HepG2 (cell line): ENCODE measurements around the gene VCPKMT. TPM values are rescaled to one million over a fixed set of nuclear protein-coding genes. Genes with fewer than 3 reads are reported as not detected.

Source experiments
- CBX5 ChIP-seq: sonication (generic); formaldehyde crosslinking; IDR thresholded peaks from 2 replicates; pipeline ENCODE4 v1.4.0; 2020; ENCODE audit warnings: missing genetic modification reagents, borderline replicate concordance
- DMAP1 ChIP-seq: IDR thresholded peaks from 2 replicates; pipeline ENCODE4 v1.6.1; 2016
- DNMT3B ChIP-seq: conservative IDR thresholded peaks from 2 replicates; pipeline ENCODE4 v1.6.1; 2016; ENCODE audit warnings: missing biosample characterization, control low read depth
- ELF1 ChIP-seq: sonication (generic); formaldehyde crosslinking; IDR thresholded peaks from 2 replicates; pipeline ENCODE4 v1.4.0; 2020; ENCODE audit warnings: missing genetic modification reagents
- FIP1L1 ChIP-seq: fragments of 200-400 bp; formaldehyde crosslinking; IDR thresholded peaks from 2 replicates; pipeline ENCODE4 v1.6.1; 2018; ENCODE audit warnings: low read depth, mild to moderate bottlenecking, low read length, moderate library complexity, borderline replicate concordance; ENCODE audit not compliant: insufficient read depth
- FOSL1 ChIP-seq: sonication (generic); formaldehyde crosslinking; IDR thresholded peaks from 2 replicates; pipeline ENCODE4 v1.9.0; 2021; ENCODE audit warnings: missing genetic modification reagents, borderline replicate concordance
- FOXJ3 ChIP-seq: sonication (generic); formaldehyde crosslinking; IDR thresholded peaks from 2 replicates; pipeline ENCODE4 v1.4.0; 2020; ENCODE audit warnings: missing genetic modification reagents, mild to moderate bottlenecking, borderline replicate concordance
- GFI1 ChIP-seq: sonication (generic); formaldehyde crosslinking; IDR thresholded peaks from 2 replicates; pipeline ENCODE4 v1.5.0; 2020; ENCODE audit warnings: missing genetic modification reagents, mild to moderate bottlenecking, borderline replicate concordance
- HHEX ChIP-seq: IDR thresholded peaks from 2 replicates; pipeline ENCODE4 v1.6.1; 2016; ENCODE audit warnings: control low read depth
- HNF4A ChIP-seq: sonication (generic); formaldehyde crosslinking; IDR thresholded peaks from 2 replicates; pipeline ENCODE4 v1.4.0; 2020; ENCODE audit warnings: missing genetic modification reagents
- HOXD1 ChIP-seq: sonication (generic); formaldehyde crosslinking; IDR thresholded peaks from 2 replicates; pipeline ENCODE4 v1.5.0; 2020; ENCODE audit warnings: missing genetic modification reagents
- KDM2A ChIP-seq: sonication (generic); formaldehyde crosslinking; IDR thresholded peaks from 2 replicates; pipeline ENCODE4 v1.4.0; 2020; ENCODE audit warnings: low read depth, missing genetic modification reagents, borderline replicate concordance
- KLF11 ChIP-seq: IDR thresholded peaks from 2 replicates; pipeline ENCODE4 v1.6.1; 2016; ENCODE audit warnings: missing compliant biosample characterization
- MED8 ChIP-seq: sonication (generic); formaldehyde crosslinking; IDR thresholded peaks from 2 replicates; pipeline ENCODE4 v1.8.1; 2023; ENCODE audit warnings: mild to moderate bottlenecking, missing genetic modification reagents; ENCODE audit not compliant: insufficient replicate concordance
- NCOA5 ChIP-seq: sonication (generic); formaldehyde crosslinking; IDR thresholded peaks from 2 replicates; pipeline ENCODE4 v1.4.0; 2020; ENCODE audit warnings: missing genetic modification reagents
- PRPF4 ChIP-seq: fragments of 200-400 bp; formaldehyde crosslinking; IDR thresholded peaks from 2 replicates; pipeline ENCODE4 v1.6.1; 2016; ENCODE audit warnings: low read length, low read depth; ENCODE audit not compliant: poor library complexity, severe bottlenecking
- RNF2 ChIP-seq: fragments of 450-650 bp; conservative IDR thresholded peaks from 2 replicates; pipeline ENCODE4 v1.6.1; 2016; ENCODE audit warnings: low read depth
- TBP ChIP-seq: sonication (generic); formaldehyde crosslinking; IDR thresholded peaks from 2 replicates; pipeline ENCODE4 v1.5.0; 2020; ENCODE audit warnings: missing genetic modification reagents
- YY1 ChIP-seq: IDR thresholded peaks from 2 replicates; pipeline ENCODE4 v1.6.1; 2011; ENCODE audit warnings: low read length, low read depth, moderate library complexity, mild to moderate bottlenecking; ENCODE audit not compliant: insufficient read depth, insufficient replicate concordance
- ZBTB1 ChIP-seq: sonication (generic); formaldehyde crosslinking; IDR thresholded peaks from 2 replicates; pipeline ENCODE4 v1.4.0; 2020; ENCODE audit warnings: missing genetic modification reagents, borderline replicate concordance
- ZBTB20 ChIP-seq: sonication (generic); formaldehyde crosslinking; IDR thresholded peaks from 2 replicates; pipeline ENCODE4 v1.8.1; 2023; ENCODE audit warnings: missing genetic modification reagents, low read depth, mild to moderate bottlenecking, borderline replicate concordance
- ZFP82 ChIP-seq: sonication (generic); formaldehyde crosslinking; IDR thresholded peaks from 2 replicates; pipeline ENCODE4 v1.5.1; 2020; ENCODE audit warnings: mild to moderate bottlenecking, missing genetic modification reagents, borderline replicate concordance
- ZFP90 ChIP-seq: sonication (generic); formaldehyde crosslinking; IDR thresholded peaks from 2 replicates; pipeline ENCODE4 v1.8.0; 2022; ENCODE audit warnings: missing genetic modification reagents, mild to moderate bottlenecking, inconsistent platforms, borderline replicate concordance
- ZMYM3 ChIP-seq: sonication (generic); formaldehyde crosslinking; IDR thresholded peaks from 2 replicates; pipeline ENCODE4 v1.5.1; 2020; ENCODE audit warnings: mild to moderate bottlenecking, missing genetic modification reagents
- ZNF232 ChIP-seq: sonication (generic); formaldehyde crosslinking; IDR thresholded peaks from 2 replicates; pipeline ENCODE4 v1.4.0; 2020; ENCODE audit warnings: missing genetic modification reagents, borderline replicate concordance
- ZNF235 ChIP-seq: sonication (generic); formaldehyde crosslinking; IDR thresholded peaks from 2 replicates; pipeline ENCODE4 v1.8.1; 2023; ENCODE audit warnings: mild to moderate bottlenecking, missing genetic modification reagents, borderline replicate concordance
- ZNF577 ChIP-seq: sonication (generic); formaldehyde crosslinking; IDR thresholded peaks from 2 replicates; pipeline ENCODE4 v1.4.0; 2020; ENCODE audit warnings: mild to moderate bottlenecking, low read depth, missing genetic modification reagents, borderline replicate concordance
- ZSCAN22 ChIP-seq: sonication (generic); formaldehyde crosslinking; IDR thresholded peaks from 2 replicates; pipeline ENCODE4 v1.4.0; 2020; ENCODE audit warnings: mild to moderate bottlenecking, missing genetic modification reagents
- polyA plus RNA-seq, 8 experiments: library from polyadenylated mRNA; depleted of rRNA in 3 of 8; stranded (reverse) in 7 of 8; unstranded in 1 of 8; fragments of >200 nt; fragmentation: Illumina TruSeq in 4 of 8; extraction: Trizol in 4 of 8; gene quantifications; 2 replicates each; pipeline versions ENCODE4 v1.2.1 to v1.2.3, GENCODE V29; 2011 to 2016; ENCODE audit warnings: low read depth in 4 of 8, missing spikeins in 1 of 8, mixed read lengths in 1 of 8; ENCODE audit not compliant: insufficient read depth in 1 of 8
- total RNA-seq, 5 experiments: library from RNA; depleted of rRNA; stranded (reverse); fragments of >200 nt; fragmentation: Illumina TruSeq; extraction: Trizol; gene quantifications; 2 replicates each; pipeline ENCODE4 v1.2.3, GENCODE V29; 2016; ENCODE audit warnings: low read depth in 1 of 5
- TF ChIP-seq, protein P1 (sequence below): sonication (generic); formaldehyde crosslinking; IDR thresholded peaks from 2 replicates; pipeline ENCODE4 v1.4.0; 2020; ENCODE audit warnings: mild to moderate bottlenecking, missing genetic modification reagents
- TF ChIP-seq, protein P2 (sequence below): sonication (generic); formaldehyde crosslinking; IDR thresholded peaks from 2 replicates; pipeline ENCODE4 v1.5.0; 2020; ENCODE audit warnings: mild to moderate bottlenecking, missing genetic modification reagents

The VCPKMT gene
- total and polyA plus RNA-seq, 2 of the 13 experiments (the other 11 are each of a cell fraction or from before 2014, with no cell fraction given) = 3.9 to 5.4 TPM

DNA sequence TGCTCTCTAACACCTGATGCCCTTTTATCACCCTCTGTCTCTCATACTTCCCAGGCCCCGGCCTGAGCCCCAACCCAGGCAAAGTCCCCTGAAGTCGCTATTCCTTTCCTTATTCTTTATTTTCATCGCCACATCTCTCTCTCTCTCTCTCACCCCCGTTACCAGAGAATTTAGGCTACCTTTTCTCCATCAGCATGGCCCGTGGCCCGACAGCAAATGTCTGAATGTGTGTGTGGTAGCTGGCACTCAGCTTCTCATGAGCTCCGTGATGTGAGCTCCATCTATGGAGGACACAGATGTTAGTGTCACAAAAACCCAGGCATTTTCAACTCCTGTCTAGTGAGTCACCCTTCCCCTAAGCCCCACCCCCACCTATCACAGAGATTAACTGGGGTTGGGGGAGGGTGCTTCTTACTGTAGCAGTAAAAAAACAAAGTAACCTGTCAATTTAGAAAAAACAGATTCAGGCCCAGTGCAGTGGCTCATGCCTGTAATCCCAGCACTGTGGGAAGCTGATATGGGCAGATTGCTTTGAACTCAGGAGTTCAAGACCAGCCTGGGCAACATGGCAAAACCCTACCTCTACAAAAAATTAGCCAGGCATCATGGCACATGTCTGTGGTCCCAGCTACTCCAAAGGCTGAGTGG, 53.8 kb downstream of the VCPKMT start (continued):
- 0 out of 2 replicates have a peak, but pooled peaks have one; percentile 49 for TF ChIP-seq FOSL1
- TF ChIP-seq ZBTB1 = no peak
- TF ChIP-seq, protein P1, sequence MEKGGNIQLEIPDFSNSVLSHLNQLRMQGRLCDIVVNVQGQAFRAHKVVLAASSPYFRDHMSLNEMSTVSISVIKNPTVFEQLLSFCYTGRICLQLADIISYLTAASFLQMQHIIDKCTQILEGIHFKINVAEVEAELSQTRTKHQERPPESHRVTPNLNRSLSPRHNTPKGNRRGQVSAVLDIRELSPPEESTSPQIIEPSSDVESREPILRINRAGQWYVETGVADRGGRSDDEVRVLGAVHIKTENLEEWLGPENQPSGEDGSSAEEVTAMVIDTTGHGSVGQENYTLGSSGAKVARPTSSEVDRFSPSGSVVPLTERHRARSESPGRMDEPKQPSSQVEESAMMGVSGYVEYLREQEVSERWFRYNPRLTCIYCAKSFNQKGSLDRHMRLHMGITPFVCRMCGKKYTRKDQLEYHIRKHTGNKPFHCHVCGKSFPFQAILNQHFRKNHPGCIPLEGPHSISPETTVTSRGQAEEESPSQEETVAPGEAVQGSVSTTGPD (CRISPR knock-in tag) = no peak
- peak; percentile 71; the same call in 1 of the 2 replicates for TF ChIP-seq ZBTB20
- TF ChIP-seq KDM2A (CRISPR knock-in tag) = no peak
- TF ChIP-seq DMAP1 = no peak
- TF ChIP-seq ZNF232 (CRISPR knock-in tag) = peak; percentile 84; the same call in 1 of the 2 replicates
- TF ChIP-seq TBP (CRISPR knock-in tag) = no peak
- no peak for TF ChIP-seq ELF1
- TF ChIP-seq RNF2 = no peak
- no peak for TF ChIP-seq ZNF235
- no peak for TF ChIP-seq ZFP82 (CRISPR knock-in tag)
- no peak for TF ChIP-seq HOXD1 (CRISPR knock-in tag)
- peak; percentile 98 for TF ChIP-seq PRPF4
- no peak for TF ChIP-seq ZFP90
- no peak for TF ChIP-seq NCOA5 (CRISPR knock-in tag)
- TF ChIP-seq HNF4A = no peak
- no peak for TF ChIP-seq HHEX (CRISPR knock-in tag)
- no peak for TF ChIP-seq CBX5 (CRISPR knock-in tag)
- no peak for TF ChIP-seq FOXJ3 (CRISPR knock-in tag)
- peak; percentile 18 for TF ChIP-seq YY1
- no peak for TF ChIP-seq ZNF577
- TF ChIP-seq GFI1 (CRISPR knock-in tag) = no peak
- TF ChIP-seq, protein P2, sequence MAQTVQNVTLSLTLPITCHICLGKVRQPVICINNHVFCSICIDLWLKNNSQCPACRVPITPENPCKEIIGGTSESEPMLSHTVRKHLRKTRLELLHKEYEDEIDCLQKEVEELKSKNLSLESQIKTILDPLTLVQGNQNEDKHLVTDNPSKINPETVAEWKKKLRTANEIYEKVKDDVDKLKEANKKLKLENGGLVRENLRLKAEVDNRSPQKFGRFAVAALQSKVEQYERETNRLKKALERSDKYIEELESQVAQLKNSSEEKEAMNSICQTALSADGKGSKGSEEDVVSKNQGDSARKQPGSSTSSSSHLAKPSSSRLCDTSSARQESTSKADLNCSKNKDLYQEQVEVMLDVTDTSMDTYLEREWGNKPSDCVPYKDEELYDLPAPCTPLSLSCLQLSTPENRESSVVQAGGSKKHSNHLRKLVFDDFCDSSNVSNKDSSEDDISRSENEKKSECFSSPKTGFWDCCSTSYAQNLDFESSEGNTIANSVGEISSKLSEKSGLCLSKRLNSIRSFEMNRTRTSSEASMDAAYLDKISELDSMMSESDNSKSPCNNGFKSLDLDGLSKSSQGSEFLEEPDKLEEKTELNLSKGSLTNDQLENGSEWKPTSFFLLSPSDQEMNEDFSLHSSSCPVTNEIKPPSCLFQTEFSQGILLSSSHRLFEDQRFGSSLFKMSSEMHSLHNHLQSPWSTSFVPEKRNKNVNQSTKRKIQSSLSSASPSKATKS (CRISPR knock-in tag) = no peak
- no peak for TF ChIP-seq ZSCAN22
- 0 out of 2 replicates have a peak, but pooled peaks have one; percentile 22 for TF ChIP-seq KLF11
- TF ChIP-seq MED8 (CRISPR knock-in tag) = no peak
- TF ChIP-seq ZMYM3 (CRISPR knock-in tag) = 0 out of 2 replicates have a peak, but pooled peaks have one; percentile 26
- TF ChIP-seq FIP1L1 = no peak
- TF ChIP-seq DNMT3B (CRISPR knock-in tag) = no peak
